Progenitor cell of endocrine pancreas (in vitro differentiated cells): ENCODE measurements around the gene TBC1D10B. TPM values are rescaled to one million over a fixed set of nuclear protein-coding genes. Genes with fewer than 3 reads are reported as not detected.
A peak's percentile ranks its signal among the peaks of the same experiment; 100 is the strongest.

Experiments used
- DNase-seq: peaks from one replicate; pipeline ENCODE4 v3.0.0; 2021; ENCODE audit warnings: low spot score; ENCODE audit not compliant: unreplicated experiment
- H3K27ac Mint-ChIP-seq: 2 replicates; pipeline ENCODE4 v1.8.0; 2021; ENCODE audit warnings: mild to moderate bottlenecking, moderate library complexity, mixed read lengths
- H3K27me3 Mint-ChIP-seq: 2 replicates; pipeline ENCODE4 v1.8.0; 2021; ENCODE audit warnings: mixed read lengths
- H3K36me3 Mint-ChIP-seq: 2 replicates; pipeline ENCODE4 v1.8.0; 2022; ENCODE audit warnings: mixed read lengths; ENCODE audit not compliant: insufficient read depth
- H3K4me1 Mint-ChIP-seq: 2 replicates; pipeline ENCODE4 v1.8.0; 2021; ENCODE audit warnings: low read depth, mixed read lengths
- H3K4me3 Mint-ChIP-seq: 2 replicates; pipeline ENCODE4 v1.8.0; 2021; ENCODE audit warnings: low read depth, mild to moderate bottlenecking, moderate library complexity, mixed read lengths
- H3K9me3 Mint-ChIP-seq: 2 replicates; pipeline ENCODE4 v1.8.0; 2021; ENCODE audit warnings: low read depth, mixed read lengths
- total RNA-seq: library from RNA; stranded (reverse); gene quantifications from 2 replicates; pipeline ENCODE4 v1.2.1, GENCODE V29; 2021
- TF ChIP-seq, protein P1 (sequence below): fragments of 200-600 bp; sonication (generic); IDR thresholded peaks from one replicate; pipeline ENCODE4 v1.5.0; 2021; ENCODE audit warnings: antibody characterized with exemption, mild to moderate bottlenecking; ENCODE audit not compliant: unreplicated experiment

Gene TBC1D10B
- total RNA-seq, 1 donor from 2014 or later, result 51.8 TPM

DNA sequence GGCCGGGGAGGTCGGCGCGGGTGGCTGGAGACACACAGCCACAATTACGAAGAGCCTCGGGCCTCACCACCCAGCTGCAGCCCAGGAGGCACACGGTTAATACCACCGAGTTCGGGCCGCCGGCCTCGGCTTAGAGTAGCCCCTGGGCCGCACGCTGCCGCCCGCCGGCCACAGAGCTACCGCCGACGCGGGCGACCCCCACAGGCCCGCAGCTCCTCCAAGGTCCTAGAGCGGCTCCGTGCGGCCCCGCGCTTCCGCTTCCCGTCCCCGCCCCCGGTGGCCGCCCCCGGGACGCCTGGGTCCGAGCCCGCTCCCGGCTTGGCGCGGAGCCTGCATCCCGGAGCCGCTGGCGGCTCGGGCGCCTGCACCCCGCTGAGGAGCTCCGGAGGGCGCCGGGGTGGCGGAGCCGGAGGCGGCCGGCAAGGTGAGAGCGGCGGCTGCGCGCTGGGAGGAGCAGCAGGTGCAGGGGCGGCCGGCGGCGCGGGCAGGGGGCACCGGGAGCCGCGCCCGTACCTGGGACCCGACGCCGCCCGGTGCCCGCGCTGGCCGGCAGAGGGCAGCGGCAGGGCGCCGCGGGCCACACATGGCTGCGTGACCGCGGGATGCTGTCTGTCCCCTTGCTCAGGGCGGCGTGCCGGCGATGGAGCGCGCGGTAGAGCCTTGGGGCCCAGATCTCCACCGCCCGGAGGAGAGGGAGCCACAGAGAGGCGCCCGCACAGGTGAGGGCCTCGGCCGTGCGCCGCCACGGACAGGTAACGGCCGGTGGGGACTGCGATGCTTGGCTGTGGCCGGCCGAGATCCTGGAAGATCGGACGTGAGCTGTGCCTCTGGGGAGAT, 25.1 kb upstream of the TBC1D10B start, which contains the start of gene ZNF48:
Gene ZNF48 (plus strand): TSS at position 266 of the 837 bp plus-strand sequence. CDS start 375 bp downstream, at position 641.
- Mint-ChIP-seq H3K27me3 (no peaks in the 10 kb centered on the region), H3K4me1 (peaks cover 25% of the 10 kb centered on the region), H3K4me3 (peak within 1 kb of the TSS; percentile 91), H3K27ac (peak within 1 kb of the TSS; percentile 98), H3K36me3 (peaks cover 9% of the 10 kb centered on the region), H3K9me3 (no peaks in the 10 kb centered on the region)
- TF ChIP-seq, protein P1, sequence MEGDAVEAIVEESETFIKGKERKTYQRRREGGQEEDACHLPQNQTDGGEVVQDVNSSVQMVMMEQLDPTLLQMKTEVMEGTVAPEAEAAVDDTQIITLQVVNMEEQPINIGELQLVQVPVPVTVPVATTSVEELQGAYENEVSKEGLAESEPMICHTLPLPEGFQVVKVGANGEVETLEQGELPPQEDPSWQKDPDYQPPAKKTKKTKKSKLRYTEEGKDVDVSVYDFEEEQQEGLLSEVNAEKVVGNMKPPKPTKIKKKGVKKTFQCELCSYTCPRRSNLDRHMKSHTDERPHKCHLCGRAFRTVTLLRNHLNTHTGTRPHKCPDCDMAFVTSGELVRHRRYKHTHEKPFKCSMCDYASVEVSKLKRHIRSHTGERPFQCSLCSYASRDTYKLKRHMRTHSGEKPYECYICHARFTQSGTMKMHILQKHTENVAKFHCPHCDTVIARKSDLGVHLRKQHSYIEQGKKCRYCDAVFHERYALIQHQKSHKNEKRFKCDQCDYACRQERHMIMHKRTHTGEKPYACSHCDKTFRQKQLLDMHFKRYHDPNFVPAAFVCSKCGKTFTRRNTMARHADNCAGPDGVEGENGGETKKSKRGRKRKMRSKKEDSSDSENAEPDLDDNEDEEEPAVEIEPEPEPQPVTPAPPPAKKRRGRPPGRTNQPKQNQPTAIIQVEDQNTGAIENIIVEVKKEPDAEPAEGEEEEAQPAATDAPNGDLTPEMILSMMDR, result peak; percentile 56
- DNase-seq, result peak; percentile 68

DNA sequence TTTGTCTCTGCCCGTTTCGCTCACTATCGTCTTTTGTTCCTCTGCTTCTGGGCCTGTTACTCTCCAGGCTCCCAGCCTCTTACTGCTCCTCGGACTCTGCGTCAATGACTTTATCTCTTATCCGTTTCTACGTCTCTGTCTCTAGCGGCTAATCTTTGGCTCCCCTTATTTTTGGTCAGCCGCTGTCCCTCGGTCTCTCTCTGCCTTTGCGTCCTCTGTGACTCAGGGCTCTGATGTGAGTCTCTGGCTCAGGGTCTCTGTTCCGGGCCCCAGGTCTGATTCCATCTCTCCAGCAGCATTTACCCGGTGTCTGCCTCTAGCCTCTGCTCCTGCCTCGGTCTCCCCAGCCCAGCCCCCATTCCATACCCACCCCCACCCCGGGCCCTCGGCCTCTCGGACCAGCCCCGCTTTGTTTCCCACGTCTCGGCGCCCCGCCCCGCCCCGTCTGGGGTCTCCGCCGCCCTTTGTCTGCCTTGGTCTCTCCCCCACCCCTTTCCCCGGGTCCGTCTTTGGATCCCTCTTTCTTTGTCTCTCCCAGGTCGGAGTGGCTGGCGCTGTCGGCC, 24.4 kb upstream of the TBC1D10B start:
- TF ChIP-seq, protein P1, result no peak
- Mint-ChIP-seq H3K9me3 (no peaks in the 10 kb centered on the region), H3K36me3 (peaks cover 8% of the 10 kb centered on the region), H3K27me3 (no peaks in the 10 kb centered on the region), H3K27ac (peak overlapping the region; percentile 98), H3K4me1 (peaks cover 21% of the 10 kb centered on the region), H3K4me3 (peak overlapping the region; percentile 91)
- DNase-seq, result peak; percentile 67

DNA sequence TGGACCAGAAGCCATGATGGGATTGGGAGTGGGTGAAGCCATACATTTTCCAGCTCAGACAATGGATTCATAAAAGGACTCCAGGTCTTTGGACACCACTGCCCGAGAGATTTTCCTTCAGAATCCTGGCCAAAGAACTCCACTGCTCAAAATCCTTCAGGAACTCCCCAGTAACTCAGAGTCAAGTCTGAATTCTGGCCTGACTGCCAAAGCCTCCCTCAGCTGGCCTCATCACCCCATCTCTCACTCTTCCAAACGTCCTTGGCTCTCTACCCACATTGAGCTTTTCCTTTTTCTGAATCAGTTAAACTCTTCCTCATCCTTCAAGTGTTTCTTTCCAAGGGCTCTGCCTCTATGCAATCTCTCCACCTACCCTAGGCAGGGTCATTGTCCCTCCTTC, 13.2 kb upstream of the TBC1D10B start:
- Mint-ChIP-seq H3K9me3 (no peaks in the 10 kb centered on the region), H3K4me3 (no peak overlapping the region), H3K4me1 (peaks cover 6% of the 10 kb centered on the region), H3K27me3 (no peaks in the 10 kb centered on the region), H3K27ac (no peak overlapping the region), H3K36me3 (peaks cover 2% of the 10 kb centered on the region)
- no peak for DNase-seq
- TF ChIP-seq, protein P1, result no peak

DNA sequence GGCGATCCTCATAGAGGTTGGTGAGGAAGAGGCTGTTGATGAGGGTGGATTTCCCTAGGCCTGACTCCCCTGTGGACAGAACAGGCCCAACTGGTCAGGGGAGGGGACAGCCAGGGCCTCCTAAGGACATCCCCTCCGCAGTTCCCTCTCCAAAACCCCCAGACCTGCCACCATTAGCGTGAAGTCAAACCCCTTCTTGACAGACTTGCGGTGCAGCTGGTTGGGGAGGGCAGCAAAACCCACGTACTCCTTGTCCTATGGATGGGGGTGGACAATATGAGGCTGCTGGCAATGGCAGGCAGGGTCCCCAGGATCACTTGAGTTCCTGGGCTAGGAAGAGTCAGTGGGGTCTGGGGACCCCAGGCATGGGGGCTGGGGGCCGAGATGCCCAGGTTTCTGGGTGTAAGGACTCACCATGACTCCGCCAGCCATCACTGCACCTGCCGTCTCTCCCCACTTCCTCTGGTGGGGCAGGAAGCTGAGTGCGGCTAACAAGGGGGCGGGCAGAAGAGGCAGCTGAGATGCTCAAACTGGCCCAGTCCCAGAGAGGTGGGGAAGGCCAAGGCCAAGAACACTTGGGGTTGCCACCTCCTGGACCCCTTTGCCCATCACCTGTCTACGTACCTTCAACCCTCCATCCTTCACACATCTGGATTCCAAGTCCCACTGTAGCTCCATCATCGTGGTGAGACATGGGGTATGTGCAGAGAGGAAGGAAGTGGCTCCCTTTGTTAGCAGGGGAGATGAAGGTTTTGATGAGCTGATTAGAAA, 12.0 kb upstream of the TBC1D10B start, which contains the start of gene SEPTIN1:
Gene SEPTIN1 (minus strand): TSS at position 451 of the 771 bp plus-strand sequence. CDS start 19 bp downstream, at position 432.
- no peak within 1 kb of the TSS for H3K4me3 Mint-ChIP-seq
- TF ChIP-seq, protein P1, result no peak

More for the DNA sequence above, 12.0 kb upstream of the TBC1D10B start, which contains the start of gene SEPTIN1:
- H3K4me1 Mint-ChIP-seq, result peaks cover 7% of the 10 kb centered on the region
- H3K27ac Mint-ChIP-seq, result peak within 1 kb of the TSS; percentile 59
- peaks cover 2% of the 10 kb centered on the region for H3K36me3 Mint-ChIP-seq
- no peak for DNase-seq
- H3K9me3 Mint-ChIP-seq, result no peaks in the 10 kb centered on the region
- no peaks in the 10 kb centered on the region for H3K27me3 Mint-ChIP-seq
